Measurements from ENCODE around the gene JAKMIP1. TPM values are rescaled to one million over a fixed set of nuclear protein-coding genes. Genes with fewer than 3 reads are reported as not detected.

Gene JAKMIP1
- total RNA-seq, 1 donor from 2014 or later = 5.5 TPM

GRCh38 chr4:6207602-6208001, 7.3 kb upstream of the JAKMIP1 start:
- peaks cover 15% of the 10 kb centered on the region for H3K27me3 Mint-ChIP-seq (ENCODE audit: insufficient read depth, low read depth)
- peaks cover 15% of the 10 kb centered on the region for H3K27me3 ChIP-seq
- H3K79me2 ChIP-seq (ENCODE audit: low read depth) = no peaks in the 10 kb centered on the region

DNA sequence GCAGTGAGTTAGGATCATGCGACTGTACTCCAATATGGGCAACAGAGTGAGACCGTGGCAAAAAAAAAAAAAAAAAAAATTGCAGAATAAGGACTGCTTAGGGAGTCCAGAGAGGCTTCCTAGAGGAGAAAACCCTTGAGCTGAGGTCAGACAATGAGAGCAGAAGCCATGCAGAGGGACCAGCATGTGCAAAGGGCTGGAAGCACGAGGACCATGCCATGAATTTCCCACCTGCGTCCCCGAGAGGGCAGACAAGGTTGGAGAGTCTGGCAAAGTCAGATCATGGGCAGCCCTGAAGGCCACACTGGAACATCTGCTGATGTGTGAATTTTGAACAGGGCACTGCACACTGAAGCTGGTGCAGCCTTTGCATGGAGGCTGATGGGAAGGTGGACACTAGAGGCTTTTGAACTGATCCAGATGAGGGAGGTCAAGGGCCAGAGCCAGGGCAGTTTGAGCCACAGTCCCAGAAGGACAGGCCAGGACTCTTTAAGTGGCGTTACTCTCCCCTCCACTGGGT, 6.5 kb upstream of the JAKMIP1 start:
- no peaks in the 10 kb centered on the region for H4K20me1 ChIP-seq (ENCODE audit: low read depth)
- H3K4me3 ChIP-seq = no peak overlapping the region
- H3K79me2 ChIP-seq (ENCODE audit: low read depth) = no peaks in the 10 kb centered on the region
- peaks cover 15% of the 10 kb centered on the region for H3K27me3 Mint-ChIP-seq (ENCODE audit: insufficient read depth, low read depth)
- H3K27ac Mint-ChIP-seq = no peak overlapping the region
- H3F3A ChIP-seq (ENCODE audit: low read depth) = peaks cover 2% of the 10 kb centered on the region
- TF ChIP-seq EZH2 (IDR thresholded peaks at IDR 0.05) (no peak), CTCF (IDR thresholded peaks at IDR 0.05) (no peak), EZH2phosphoT487 (IDR thresholded peaks at IDR 0.05) (no peak)
- H3K9ac ChIP-seq = no peak overlapping the region
- H3K4me3 Mint-ChIP-seq = no peak overlapping the region
- H2AFZ ChIP-seq (replicated peaks) = no peak overlapping the region
- no peak for DNase-seq (ENCODE audit: low spot score)
- H3K36me3 Mint-ChIP-seq = no peaks in the 10 kb centered on the region
- peaks cover 5% of the 10 kb centered on the region for H3K4me1 Mint-ChIP-seq
- H3K27me3 ChIP-seq = peaks cover 22% of the 10 kb centered on the region
- H3K27ac ChIP-seq = no peak overlapping the region
- no peaks in the 10 kb centered on the region for H3K36me3 ChIP-seq
- no peaks in the 10 kb centered on the region for H3K9me3 ChIP-seq (ENCODE audit: low read depth)
- no peaks in the 10 kb centered on the region for H3K9me3 Mint-ChIP-seq
- H3K4me1 ChIP-seq = no peaks in the 10 kb centered on the region
- no peak overlapping the region for H3K4me2 ChIP-seq

More at GRCh38 chr4:6207602-6208001, 7.3 kb upstream of the JAKMIP1 start:
- Histone ChIP-seq H3K36me3 (no peaks in the 10 kb centered on the region), H3K4me1 (no peaks in the 10 kb centered on the region), H3K4me3 (no peak overlapping the region), H3K27ac (no peak overlapping the region), H3K9me3 (ENCODE audit: low read depth) (no peaks in the 10 kb centered on the region), H3K9ac (no peak overlapping the region), H4K20me1 (ENCODE audit: low read depth) (no peaks in the 10 kb centered on the region), H3F3A (ENCODE audit: low read depth) (no peaks in the 10 kb centered on the region), H2AFZ (replicated peaks) (no peak overlapping the region), H3K4me2 (no peak overlapping the region)
- H3K36me3 Mint-ChIP-seq = no peaks in the 10 kb centered on the region
- H3K4me3 Mint-ChIP-seq = no peak overlapping the region
- peaks cover 5% of the 10 kb centered on the region for H3K4me1 Mint-ChIP-seq
- TF ChIP-seq EZH2phosphoT487 (IDR thresholded peaks at IDR 0.05) (no peak), EZH2 (IDR thresholded peaks at IDR 0.05) (no peak), CTCF (IDR thresholded peaks at IDR 0.05) (no peak)
- no peak for DNase-seq (ENCODE audit: low spot score)
- no peak overlapping the region for H3K27ac Mint-ChIP-seq
- no peaks in the 10 kb centered on the region for H3K9me3 Mint-ChIP-seq

GRCh38 chr4:6205973-6206372, 5.6 kb upstream of the JAKMIP1 start:
- H3K27ac Mint-ChIP-seq = no peak overlapping the region
- no peak overlapping the region for H2AFZ ChIP-seq (replicated peaks)
- no peaks in the 10 kb centered on the region for H3K36me3 Mint-ChIP-seq
- no peaks in the 10 kb centered on the region for H3K36me3 ChIP-seq
- peaks cover 4% of the 10 kb centered on the region for H3F3A ChIP-seq (ENCODE audit: low read depth)
- no peaks in the 10 kb centered on the region for H3K79me2 ChIP-seq (ENCODE audit: low read depth)
- no peaks in the 10 kb centered on the region for H3K4me1 ChIP-seq
- no peak overlapping the region for H3K4me2 ChIP-seq
- H3K4me3 Mint-ChIP-seq = no peak overlapping the region
- no peak for DNase-seq (ENCODE audit: low spot score)
- no peak overlapping the region for H3K4me3 ChIP-seq
- no peak overlapping the region for H3K9ac ChIP-seq
- H3K9me3 Mint-ChIP-seq = peaks cover 7% of the 10 kb centered on the region
- peaks cover 12% of the 10 kb centered on the region for H3K4me1 Mint-ChIP-seq
- TF ChIP-seq EZH2 (IDR thresholded peaks at IDR 0.05) (no peak), CTCF (IDR thresholded peaks at IDR 0.05) (no peak), EZH2phosphoT487 (IDR thresholded peaks at IDR 0.05) (no peak)
- peaks cover 31% of the 10 kb centered on the region for H3K27me3 ChIP-seq
- no peak overlapping the region for H3K27ac ChIP-seq
- no peaks in the 10 kb centered on the region for H4K20me1 ChIP-seq (ENCODE audit: low read depth)
- no peaks in the 10 kb centered on the region for H3K9me3 ChIP-seq (ENCODE audit: low read depth)
- H3K27me3 Mint-ChIP-seq (ENCODE audit: insufficient read depth, low read depth) = peaks cover 23% of the 10 kb centered on the region

All from neural progenitor cell (in vitro differentiated cells).